CD8-positive, alpha-beta memory T cell (primary cell): ENCODE data around the gene FAM163B. TPM values are rescaled to one million over a fixed set of nuclear protein-coding genes. Genes with fewer than 3 reads are reported as not detected.

Experiments used
- CTCF ChIA-PET: fragments of 350-600 bp; sonication (Branson Sonifier 250); formaldehyde crosslinking; loops from one replicate; lab custom pipeline; 2021; ENCODE audit warnings: antibody characterized with exemption; lab: Charles Lee
- POLR2A ChIA-PET: fragments of 350-600 bp; sonication (Branson Sonifier 250); formaldehyde crosslinking; loops from one replicate; lab custom pipeline; 2021; ENCODE audit warnings: antibody characterized with exemption; lab: Charles Lee
- DNase-seq, 5 donors: peaks; one replicate each; pipeline versions ENCODE4 v3.0.0 to v3.0.0-alpha.2; 2020 to 2022; ENCODE audit warnings: mixed read lengths in 1 of 5
- H3K27ac ChIP-seq: one replicate; pipeline ENCODE4 v1.7.0; 2013; ENCODE audit warnings: low read depth, mild to moderate bottlenecking, low read length, moderate library complexity
- H3K27me3 ChIP-seq: 2 replicates; pipeline ENCODE4 v1.7.0; 2013; ENCODE audit warnings: low read length, mild to moderate bottlenecking; ENCODE audit not compliant: insufficient read depth, poor library complexity, severe bottlenecking
- H3K36me3 ChIP-seq: 2 replicates; pipeline ENCODE4 v1.7.0; 2013; ENCODE audit warnings: mild to moderate bottlenecking, low read length, moderate library complexity; ENCODE audit not compliant: insufficient read depth
- H3K4me1 ChIP-seq: 2 replicates; pipeline ENCODE4 v1.7.0; 2013; ENCODE audit warnings: mild to moderate bottlenecking, low read length, moderate library complexity; ENCODE audit not compliant: insufficient read depth
- H3K4me3 ChIP-seq: 2 replicates; pipeline ENCODE4 v1.7.0; 2013; ENCODE audit warnings: mild to moderate bottlenecking, low read length
- H3K9me3 ChIP-seq: 2 replicates; pipeline ENCODE4 v1.7.0; 2013; ENCODE audit warnings: mild to moderate bottlenecking, low read length
- H3K27ac Mint-ChIP-seq, 8 donors: one replicate each; pipeline ENCODE4 v1.8.0; 2020 to 2021; ENCODE audit warnings: mixed read lengths in 8 of 8, mild to moderate bottlenecking in 6 of 8, inconsistent platforms in 3 of 8, moderate library complexity in 3 of 8
- H3K27me3 Mint-ChIP-seq, 2 donors: one replicate each; pipeline ENCODE4 v1.8.0; 2020 to 2021; ENCODE audit warnings: mixed read lengths in 2 of 2, mild to moderate bottlenecking in 1 of 2, moderate library complexity in 1 of 2
- H3K36me3 Mint-ChIP-seq, 3 donors: one replicate each; pipeline ENCODE4 v1.8.0; 2020 to 2021; ENCODE audit warnings: mixed read lengths in 3 of 3, inconsistent platforms in 1 of 3, mild to moderate bottlenecking in 1 of 3
- H3K4me1 Mint-ChIP-seq, 3 donors: one replicate each; pipeline ENCODE4 v1.8.0; 2020 to 2021; ENCODE audit warnings: mixed read lengths in 3 of 3, inconsistent platforms in 1 of 3, mild to moderate bottlenecking in 1 of 3
- H3K4me3 Mint-ChIP-seq, 7 donors: one replicate each; pipeline ENCODE4 v1.8.0; 2020 to 2021; ENCODE audit warnings: mixed read lengths in 7 of 7, mild to moderate bottlenecking in 6 of 7, moderate library complexity in 4 of 7, inconsistent platforms in 2 of 7
- H3K9me3 Mint-ChIP-seq, 5 donors: one replicate each; pipeline ENCODE4 v1.8.0; 2020 to 2022; ENCODE audit warnings: mixed read lengths in 5 of 5, mild to moderate bottlenecking in 3 of 5, moderate library complexity in 2 of 5, inconsistent platforms in 1 of 5
- polyA plus RNA-seq: library from polyadenylated mRNA; unstranded; fragments of 300-500 nt; fragmentation: Illumina TruSeq; gene quantifications from one replicate; pipeline ENCODE4 v1.2.3, GENCODE V29; 2021
- total RNA-seq, 2 experiments: library from RNA; stranded (reverse); gene quantifications; one replicate each; pipeline ENCODE4 v1.2.3, GENCODE V29; 2021

The FAM163B gene
- total and polyA plus RNA-seq, 3 experiments from 2014 or later: not detected

GRCh38 chr9:133598978-133599377 is 10.2 kb downstream of the FAM163B start:
- ChIA-PET POLR2A (no interaction called here), CTCF (no interaction called here)
- Histone ChIP-seq H3K4me3 (no peak overlapping the region), H3K36me3 (no peaks in the 10 kb centered on the region), H3K9me3 (peaks cover 6% of the 10 kb centered on the region), H3K27ac (no peak overlapping the region), H3K4me1 (no peaks in the 10 kb centered on the region), H3K27me3 (no peaks in the 10 kb centered on the region)
- peaks cover 0 to 8% (median 2%) of the 10 kb centered on the region in 3 donors for H3K36me3 Mint-ChIP-seq
- peaks cover 0 to 1% (median 0%) of the 10 kb centered on the region in 3 donors for H3K4me1 Mint-ChIP-seq
- no peak overlapping the region for H3K4me3 Mint-ChIP-seq
- DNase-seq: no peak
- no peak overlapping the region for H3K27ac Mint-ChIP-seq
- peaks cover 11 to 18% (median 16%) of the 10 kb centered on the region in 5 donors for H3K9me3 Mint-ChIP-seq
- peaks cover 11 to 16% of the 10 kb centered on the region in 2 donors for H3K27me3 Mint-ChIP-seq

GRCh38 chr9:133597316-133597957 is 11.8 kb downstream of the FAM163B start:
- Mint-ChIP-seq H3K9me3 (peaks cover 11 to 18% (median 16%) of the 10 kb centered on the region in 5 donors), H3K27me3 (peaks cover 12 to 17% of the 10 kb centered on the region in 2 donors), H3K4me1 (no peaks in the 10 kb centered on the region), H3K4me3 (no peak overlapping the region), H3K27ac (no peak overlapping the region), H3K36me3 (peaks cover 0 to 8% (median 2%) of the 10 kb centered on the region in 3 donors)
- Histone ChIP-seq H3K36me3 (no peaks in the 10 kb centered on the region), H3K4me1 (no peaks in the 10 kb centered on the region), H3K9me3 (peaks cover 6% of the 10 kb centered on the region), H3K27me3 (no peaks in the 10 kb centered on the region), H3K27ac (no peak overlapping the region), H3K4me3 (no peak overlapping the region)
- no peak for DNase-seq
- ChIA-PET POLR2A (no interaction called here), CTCF (interaction anchor here (1.3 kb wide), 1 partner anchor 119 kb away, joined by 4 read pairs; no protein-coding TSS in a partner anchor)

- Histone ChIP-seq H3K27ac (no peak overlapping the region), H3K4me3 (no peak overlapping the region), H3K27me3 (no peaks in the 10 kb centered on the region), H3K4me1 (no peaks in the 10 kb centered on the region), H3K9me3 (peaks cover 6% of the 10 kb centered on the region), H3K36me3 (no peaks in the 10 kb centered on the region)
- DNase-seq: no peak
- H3K4me1 Mint-ChIP-seq: no peaks in the 10 kb centered on the region
- no peak overlapping the region for H3K27ac Mint-ChIP-seq
- CTCF ChIA-PET: no interaction called here
- H3K4me3 Mint-ChIP-seq: no peak overlapping the region
- POLR2A ChIA-PET: no interaction called here
- H3K36me3 Mint-ChIP-seq: peaks cover 0 to 8% (median 2%) of the 10 kb centered on the region in 3 donors
- H3K9me3 Mint-ChIP-seq: peaks cover 11 to 18% (median 16%) of the 10 kb centered on the region in 5 donors
- H3K27me3 Mint-ChIP-seq: peaks cover 10 to 12% of the 10 kb centered on the region in 2 donors
Observed at GRCh38 chr9:133595910-133596309, 13.3 kb downstream of the FAM163B start.

- no peak overlapping the region for H3K4me3 Mint-ChIP-seq
- POLR2A ChIA-PET: no interaction called here
- H3K27me3 Mint-ChIP-seq: peaks cover 10 to 12% of the 10 kb centered on the region in 2 donors
- no peaks in the 10 kb centered on the region for H3K4me1 Mint-ChIP-seq
- Histone ChIP-seq H3K27ac (no peak overlapping the region), H3K9me3 (peaks cover 6% of the 10 kb centered on the region), H3K36me3 (no peaks in the 10 kb centered on the region), H3K27me3 (no peaks in the 10 kb centered on the region), H3K4me3 (no peak overlapping the region), H3K4me1 (no peaks in the 10 kb centered on the region)
- no peak overlapping the region for H3K27ac Mint-ChIP-seq
- peaks cover 0 to 8% (median 2%) of the 10 kb centered on the region in 3 donors for H3K36me3 Mint-ChIP-seq
- no peak for DNase-seq
- H3K9me3 Mint-ChIP-seq: peaks cover 11 to 18% (median 16%) of the 10 kb centered on the region in 5 donors
- CTCF ChIA-PET: interaction anchor here (1.4 kb wide), 1 partner anchor 148 kb away, joined by 5 read pairs; no protein-coding TSS in a partner anchor
Observed at GRCh38 chr9:133594310-133594709, 14.9 kb downstream of the FAM163B start.

GRCh38 chr9:133593587-133594253 is 15.5 kb downstream of the FAM163B start:
- H3K27me3 ChIP-seq: no peaks in the 10 kb centered on the region
- no peak overlapping the region for H3K27ac ChIP-seq
- H3K4me3 ChIP-seq: no peak overlapping the region
- Mint-ChIP-seq H3K27me3 (peaks cover 10 to 12% of the 10 kb centered on the region in 2 donors), H3K4me1 (no peaks in the 10 kb centered on the region), H3K36me3 (peaks cover 0 to 8% (median 2%) of the 10 kb centered on the region in 3 donors), H3K9me3 (peaks cover 11 to 18% (median 16%) of the 10 kb centered on the region in 5 donors), H3K4me3 (no peak overlapping the region), H3K27ac (no peak overlapping the region)
- peaks cover 6% of the 10 kb centered on the region for H3K9me3 ChIP-seq
- ChIA-PET CTCF (interaction anchor here (1.4 kb wide), 1 partner anchor 149 kb away, joined by 5 read pairs; no protein-coding TSS in a partner anchor), POLR2A (no interaction called here)
- DNase-seq: no peak
- H3K4me1 ChIP-seq: no peaks in the 10 kb centered on the region
- H3K36me3 ChIP-seq: no peaks in the 10 kb centered on the region

GRCh38 chr9:133592731-133593409 is 16.3 kb downstream of the FAM163B start:
- H3K27me3 ChIP-seq: no peaks in the 10 kb centered on the region
- no peak for DNase-seq
- ChIA-PET POLR2A (no interaction called here), CTCF (interaction anchor here (1.4 kb wide), 1 partner anchor 150 kb away, joined by 5 read pairs; no protein-coding TSS in a partner anchor)
- H3K27ac Mint-ChIP-seq: peak overlapping the region in 1 of 8 donors; percentile 68
- peaks cover 0 to 8% (median 2%) of the 10 kb centered on the region in 3 donors for H3K36me3 Mint-ChIP-seq
- peaks cover 10 to 12% of the 10 kb centered on the region in 2 donors for H3K27me3 Mint-ChIP-seq
- H3K4me3 Mint-ChIP-seq: no peak overlapping the region
- no peaks in the 10 kb centered on the region for H3K36me3 ChIP-seq
- peaks cover 11 to 18% (median 14%) of the 10 kb centered on the region in 5 donors for H3K9me3 Mint-ChIP-seq
- no peak overlapping the region for H3K4me3 ChIP-seq
- peaks cover 3% of the 10 kb centered on the region for H3K9me3 ChIP-seq
- no peaks in the 10 kb centered on the region for H3K4me1 ChIP-seq
- no peaks in the 10 kb centered on the region for H3K4me1 Mint-ChIP-seq
- no peak overlapping the region for H3K27ac ChIP-seq

- ChIA-PET CTCF (no interaction called here), POLR2A (no interaction called here)
- no peaks in the 10 kb centered on the region for H3K4me1 Mint-ChIP-seq
- peaks cover 0 to 1% (median 0%) of the 10 kb centered on the region in 3 donors for H3K36me3 Mint-ChIP-seq
- Histone ChIP-seq H3K4me1 (no peaks in the 10 kb centered on the region), H3K4me3 (no peak overlapping the region), H3K27ac (no peak overlapping the region), H3K9me3 (no peaks in the 10 kb centered on the region), H3K36me3 (no peaks in the 10 kb centered on the region), H3K27me3 (no peaks in the 10 kb centered on the region)
- no peak for DNase-seq
- peaks cover 2 to 11% (median 5%) of the 10 kb centered on the region in 5 donors for H3K9me3 Mint-ChIP-seq
- H3K27ac Mint-ChIP-seq: no peak overlapping the region
- peaks cover 10 to 12% of the 10 kb centered on the region in 2 donors for H3K27me3 Mint-ChIP-seq
- H3K4me3 Mint-ChIP-seq: no peak overlapping the region
Observed at GRCh38 chr9:133591985-133592384, 17.2 kb downstream of the FAM163B start.
